Liver (tissue), 9 donors: ENCODE measurements around the gene VWA5A. TPM values are rescaled to one million over a fixed set of nuclear protein-coding genes. Genes with fewer than 3 reads are reported as not detected.

ENCODE experiments used
- DNase-seq: peaks from one replicate; pipeline ENCODE4 v3.0.0-alpha.2; 2017; ENCODE audit warnings: low spot score
- H3K27ac ChIP-seq, 2 donors: one replicate each; pipeline ENCODE4 v1.7.0; 2013; ENCODE audit warnings: inconsistent platforms in 2 of 2, low read length in 2 of 2, control low read depth in 1 of 2, low read depth in 1 of 2, mild to moderate bottlenecking in 1 of 2
- H3K27me3 ChIP-seq, 4 donors: one replicate each; pipeline versions ENCODE4 v1.6.1 to v1.7.0; 2013; ENCODE audit warnings: low read length in 3 of 4, inconsistent platforms in 1 of 4, mild to moderate bottlenecking in 1 of 4, moderate library complexity in 1 of 4; ENCODE audit not compliant: control insufficient read depth in 4 of 4, insufficient read depth in 4 of 4
- H3K36me3 ChIP-seq, 4 donors: one replicate each; pipeline versions ENCODE4 v1.6.1 to v1.7.0; 2013; ENCODE audit warnings: low read length in 3 of 4, mild to moderate bottlenecking in 3 of 4, low read depth in 1 of 4, moderate library complexity in 1 of 4; ENCODE audit not compliant: control insufficient read depth in 4 of 4, insufficient read depth in 3 of 4
- H3K4me1 ChIP-seq, 4 donors: one replicate each; pipeline versions ENCODE4 v1.6.1 to v1.7.0; 2013; ENCODE audit warnings: low read length in 3 of 4, mild to moderate bottlenecking in 3 of 4, moderate library complexity in 1 of 4; ENCODE audit not compliant: control insufficient read depth in 4 of 4, insufficient read depth in 4 of 4
- H3K4me3 ChIP-seq, 3 donors: one replicate each; pipeline versions ENCODE4 v1.6.1 to v1.7.0; 2013; ENCODE audit warnings: low read length in 3 of 3, control low read depth in 1 of 3, low read depth in 1 of 3, mild to moderate bottlenecking in 1 of 3
- H3K9ac ChIP-seq, 2 donors: one replicate each; pipeline ENCODE4 v1.7.0; 2013; ENCODE audit warnings: low read length in 2 of 2, mild to moderate bottlenecking in 2 of 2, moderate library complexity in 2 of 2, control low read depth in 1 of 2, low read depth in 1 of 2
- H3K9me3 ChIP-seq, 4 donors: one replicate each; pipeline versions ENCODE4 v1.6.1 to v1.7.0; 2013; ENCODE audit warnings: low read length in 3 of 4; ENCODE audit not compliant: control insufficient read depth in 4 of 4
- EGR1 ChIP-seq, 2 donors: IDR thresholded peaks; 2 replicates each; pipeline ENCODE4 v1.6.1; 2016 to 2018; ENCODE audit warnings: antibody characterized with exemption in 2 of 2, low read depth in 2 of 2
- FOXA1 ChIP-seq: IDR thresholded peaks from 2 replicates; pipeline ENCODE4 v1.6.1; 2016; ENCODE audit warnings: antibody characterized with exemption
- GABPA ChIP-seq, 2 donors: IDR thresholded peaks in 1 of 2; conservative IDR thresholded peaks in 1 of 2; 2 replicates each; pipeline ENCODE4 v1.6.1; 2016; ENCODE audit warnings: antibody characterized with exemption in 2 of 2, mild to moderate bottlenecking in 1 of 2, moderate library complexity in 1 of 2
- HNF4G ChIP-seq: IDR thresholded peaks from 2 replicates; pipeline ENCODE4 v1.6.1; 2016; ENCODE audit warnings: antibody characterized with exemption
- NR2F2 ChIP-seq: IDR thresholded peaks from 2 replicates; pipeline ENCODE4 v1.6.1; 2016; ENCODE audit warnings: antibody characterized with exemption
- RAD21 ChIP-seq, 2 donors: IDR thresholded peaks; 2 replicates each; pipeline ENCODE4 v1.6.1; 2016; ENCODE audit warnings: antibody characterized with exemption in 2 of 2, mild to moderate bottlenecking in 2 of 2
- RXRA ChIP-seq, 2 donors: IDR thresholded peaks; 2 replicates each; pipeline ENCODE4 v1.6.1; 2017 to 2018; ENCODE audit warnings: antibody characterized with exemption in 2 of 2, mild to moderate bottlenecking in 1 of 2
- SP1 ChIP-seq: IDR thresholded peaks from 2 replicates; pipeline ENCODE4 v1.6.1; 2018; ENCODE audit warnings: antibody characterized with exemption, mild to moderate bottlenecking
- YY1 ChIP-seq: IDR thresholded peaks from 2 replicates; pipeline ENCODE4 v1.6.1; 2016; ENCODE audit warnings: antibody characterized with exemption, mild to moderate bottlenecking
- WGBS: extraction: QIAGEN DNeasy Blood & Tissue Kit; methylation state at CpG from one replicate; pipeline ENCODE4 v1.1.7; 2013; 5-methylcytosine and 5-hydroxymethylcytosine counted together
- polyA plus RNA-seq, 2 donors: library from polyadenylated mRNA; stranded (reverse) in 1 of 2; unstranded in 1 of 2; fragments of 200-250 nt in 1 of 2; fragments of >200 nt in 1 of 2; fragmentation: Nextera tagmentation in 1 of 2; extraction: Ambion mirVana in 1 of 2; gene quantifications; one replicate each; pipeline versions ENCODE4 v1.2.1 to v1.2.3, GENCODE V29; 2013 to 2015
- total RNA-seq, 2 donors: library from RNA; depleted of rRNA; stranded (reverse); fragments of >200 nt; gene quantifications; one replicate each; pipeline ENCODE4 v1.2.3, GENCODE V29; 2014
- TF ChIP-seq, protein P1 (sequence below): fragments of 150-350 bp; IDR thresholded peaks from 2 replicates; pipeline ENCODE4 v1.5.1; 2017; ENCODE audit warnings: improper control_type of control experiment, low read depth, low read length; ENCODE audit not compliant: missing input control
- TF ChIP-seq, protein P2 (sequence below): IDR thresholded peaks from 2 replicates; pipeline ENCODE4 v1.6.1; 2016; ENCODE audit warnings: antibody characterized with exemption
- TF ChIP-seq, protein P3 (sequence below): IDR thresholded peaks from 2 replicates; pipeline ENCODE4 v1.6.1; 2016; ENCODE audit warnings: antibody characterized with exemption
- donor health status: healthy.
- donor health status: healthy.
- donor health status: healthy.
- donor health status: healthy.
- donor health status: healthy.

VWA5A gene
- total and polyA plus RNA-seq, 4 donors = 2.3 to 5.7 (median 3.7) TPM

DNA sequence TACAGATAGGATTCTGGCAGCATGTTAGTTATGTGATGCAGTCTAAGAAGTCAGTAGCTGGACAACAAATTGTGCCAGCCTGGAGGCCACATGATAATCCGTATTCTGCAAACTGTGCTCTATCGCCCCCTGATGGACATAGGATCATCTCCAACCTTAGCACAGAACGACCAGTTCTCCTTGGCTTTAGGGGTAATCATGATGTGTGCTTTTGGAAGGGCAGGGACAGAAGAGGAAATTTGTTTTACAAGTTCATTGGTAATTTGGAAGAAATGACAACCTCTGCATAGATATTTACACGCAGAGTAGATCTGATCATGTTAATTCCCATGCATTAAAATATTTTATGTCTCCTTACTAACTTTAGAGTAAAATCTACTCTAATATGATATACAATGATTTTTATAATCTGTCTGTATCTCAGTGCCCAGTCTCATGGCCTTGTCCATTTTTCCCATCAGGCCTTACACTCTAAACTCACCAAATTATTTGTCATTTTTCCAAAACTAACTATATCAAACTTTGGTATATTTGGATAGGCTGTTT, 80.0 kb downstream of the VWA5A start:
- Histone ChIP-seq H3K9ac (no peak overlapping the region), H3K9me3 (no peaks in the 10 kb centered on the region), H3K27me3 (peaks cover 0 to 6% (median 0%) of the 10 kb centered on the region in 4 donors), H3K36me3 (no peaks in the 10 kb centered on the region), H3K4me3 (no peak overlapping the region), H3K27ac (no peak overlapping the region), H3K4me1 (no peaks in the 10 kb centered on the region)
- 17% methylated on average over 4 of the region's 4 CpGs for WGBS
- TF ChIP-seq, protein P1, sequence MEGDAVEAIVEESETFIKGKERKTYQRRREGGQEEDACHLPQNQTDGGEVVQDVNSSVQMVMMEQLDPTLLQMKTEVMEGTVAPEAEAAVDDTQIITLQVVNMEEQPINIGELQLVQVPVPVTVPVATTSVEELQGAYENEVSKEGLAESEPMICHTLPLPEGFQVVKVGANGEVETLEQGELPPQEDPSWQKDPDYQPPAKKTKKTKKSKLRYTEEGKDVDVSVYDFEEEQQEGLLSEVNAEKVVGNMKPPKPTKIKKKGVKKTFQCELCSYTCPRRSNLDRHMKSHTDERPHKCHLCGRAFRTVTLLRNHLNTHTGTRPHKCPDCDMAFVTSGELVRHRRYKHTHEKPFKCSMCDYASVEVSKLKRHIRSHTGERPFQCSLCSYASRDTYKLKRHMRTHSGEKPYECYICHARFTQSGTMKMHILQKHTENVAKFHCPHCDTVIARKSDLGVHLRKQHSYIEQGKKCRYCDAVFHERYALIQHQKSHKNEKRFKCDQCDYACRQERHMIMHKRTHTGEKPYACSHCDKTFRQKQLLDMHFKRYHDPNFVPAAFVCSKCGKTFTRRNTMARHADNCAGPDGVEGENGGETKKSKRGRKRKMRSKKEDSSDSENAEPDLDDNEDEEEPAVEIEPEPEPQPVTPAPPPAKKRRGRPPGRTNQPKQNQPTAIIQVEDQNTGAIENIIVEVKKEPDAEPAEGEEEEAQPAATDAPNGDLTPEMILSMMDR = peak; percentile 58
- TF ChIP-seq SP1 (no peak), RXRA (IDR thresholded peaks at IDR 0.05) (no peak), HNF4G (no peak), GABPA (IDR thresholded peaks at IDR 0.05 in 1 of 2, conservative IDR thresholded peaks at IDR 0.05 in 1 of 2) (no peak), YY1 (no peak), NR2F2 (no peak), EGR1 (IDR thresholded peaks at IDR 0.05; ENCODE audit: low read depth in 2 of 2) (no peak), FOXA1 (no peak), RAD21 (IDR thresholded peaks at IDR 0.05) (peak; percentile 69 to 83)
- TF ChIP-seq, protein P2, sequence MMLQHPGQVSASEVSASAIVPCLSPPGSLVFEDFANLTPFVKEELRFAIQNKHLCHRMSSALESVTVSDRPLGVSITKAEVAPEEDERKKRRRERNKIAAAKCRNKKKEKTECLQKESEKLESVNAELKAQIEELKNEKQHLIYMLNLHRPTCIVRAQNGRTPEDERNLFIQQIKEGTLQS = no peak
- TF ChIP-seq, protein P3, sequence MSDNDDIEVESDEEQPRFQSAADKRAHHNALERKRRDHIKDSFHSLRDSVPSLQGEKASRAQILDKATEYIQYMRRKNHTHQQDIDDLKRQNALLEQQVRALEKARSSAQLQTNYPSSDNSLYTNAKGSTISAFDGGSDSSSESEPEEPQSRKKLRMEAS = no peak
- peak; percentile 67 for DNase-seq

Other genes starting within 250 kb of the VWA5A start
- not detected for gene TMEM225, start 229.8 kb upstream of the VWA5A start, total RNA-seq
- gene TMEM225, start 229.8 kb upstream of the VWA5A start, polyA plus RNA-seq = not detected
- gene OR8D4, start 213.3 kb upstream of the VWA5A start, total RNA-seq = under 1 TPM in 1 of 2 donors, not detected in 1; 0.14 TPM
- gene OR8D4, start 213.3 kb upstream of the VWA5A start, polyA plus RNA-seq = not detected
- under 1 TPM in 1 of 2 donors, not detected in 1; 0.19 TPM for gene OR4D5, start 175.8 kb upstream of the VWA5A start, total RNA-seq
- gene OR4D5, start 175.8 kb upstream of the VWA5A start, polyA plus RNA-seq = not detected
- gene OR6T1, start 171.6 kb upstream of the VWA5A start, total RNA-seq = not detected
- gene OR6T1, start 171.6 kb upstream of the VWA5A start, polyA plus RNA-seq = not detected
- not detected for gene OR10S1, start 137.7 kb upstream of the VWA5A start, total RNA-seq
- not detected for gene OR10S1, start 137.7 kb upstream of the VWA5A start, polyA plus RNA-seq
- gene OR10G6, start 120.3 kb upstream of the VWA5A start, total RNA-seq = not detected
- not detected for gene OR10G6, start 120.3 kb upstream of the VWA5A start, polyA plus RNA-seq
- gene OR10G4, start 102.5 kb upstream of the VWA5A start, total RNA-seq = not detected
- not detected for gene OR10G4, start 102.5 kb upstream of the VWA5A start, polyA plus RNA-seq
- not detected for gene OR10G9, start 92.4 kb upstream of the VWA5A start, total RNA-seq
- gene OR10G9, start 92.4 kb upstream of the VWA5A start, polyA plus RNA-seq = not detected
- not detected for gene OR10G8, start 88.7 kb upstream of the VWA5A start, total RNA-seq
- not detected for gene OR10G8, start 88.7 kb upstream of the VWA5A start, polyA plus RNA-seq
- gene OR10G7, start 74.1 kb upstream of the VWA5A start, total RNA-seq = not detected
- gene OR10G7, start 74.1 kb upstream of the VWA5A start, polyA plus RNA-seq = not detected
- not detected for gene OR10D3, start 67.9 kb downstream of the VWA5A start, total RNA-seq
- gene OR10D3, start 67.9 kb downstream of the VWA5A start, polyA plus RNA-seq = not detected
- gene OR8G1, start 125.6 kb downstream of the VWA5A start, total RNA-seq = not detected
- gene OR8G1, start 125.6 kb downstream of the VWA5A start, polyA plus RNA-seq = not detected
- gene OR8G5, start 140.9 kb downstream of the VWA5A start, total RNA-seq = not detected
- not detected for gene OR8G5, start 140.9 kb downstream of the VWA5A start, polyA plus RNA-seq
- gene OR8D1, start 198.5 kb downstream of the VWA5A start, total RNA-seq = not detected
- not detected for gene OR8D1, start 198.5 kb downstream of the VWA5A start, polyA plus RNA-seq
- not detected for gene OR8D2, start 204.7 kb downstream of the VWA5A start, total RNA-seq
- gene OR8D2, start 204.7 kb downstream of the VWA5A start, polyA plus RNA-seq = not detected